Measurements from ENCODE around the gene FEZF1.

DNA sequence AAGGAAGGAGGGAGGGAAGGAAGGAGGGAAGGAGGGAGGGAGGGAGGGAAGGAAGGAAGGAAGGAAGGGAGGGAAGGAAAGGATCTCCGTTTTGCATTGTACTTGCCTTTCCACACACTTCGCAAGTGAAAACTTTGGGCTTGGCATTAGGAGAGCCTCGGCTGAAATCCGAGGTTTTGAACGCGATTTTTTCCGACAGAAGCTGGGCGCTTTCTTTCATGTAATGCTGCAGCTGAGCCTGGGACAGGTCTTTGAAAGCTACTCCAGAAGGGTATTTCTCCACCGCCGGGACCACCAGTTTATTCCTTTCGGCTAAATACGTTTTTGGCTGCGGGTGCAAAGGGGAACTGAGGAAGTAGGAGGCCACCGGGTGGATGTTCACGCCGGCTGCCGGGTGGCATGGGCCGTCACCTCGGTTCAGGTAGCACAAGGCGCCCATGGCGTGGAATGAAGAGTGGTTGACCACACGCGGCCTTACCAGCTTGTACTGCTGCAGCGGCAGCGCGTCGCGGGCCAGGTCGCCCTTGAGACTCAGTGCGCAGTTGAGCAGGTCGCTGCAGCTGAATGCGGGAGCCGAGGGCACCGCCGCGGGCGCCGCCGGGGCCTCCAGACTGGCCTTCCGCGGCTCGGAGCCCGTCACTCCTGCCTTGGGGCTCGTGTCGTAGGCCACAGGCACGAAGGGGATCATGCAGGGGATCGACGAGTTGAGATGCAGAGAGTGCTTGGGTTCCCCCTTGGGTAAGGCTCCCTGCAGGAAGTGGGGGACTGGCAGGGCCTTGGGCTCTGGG lies 825 bp downstream of the FEZF1 start:
- no peak for TF ChIP-seq EZH2 (conservative IDR thresholded peaks at IDR 0.05; ENCODE audit: low read depth, low read length)
- no peak for TF ChIP-seq ZNF768 (CRISPR knock-in tag; IDR thresholded peaks at IDR 0.05)
- TF ChIP-seq FOXM1 (CRISPR knock-in tag; IDR thresholded peaks at IDR 0.05), result no peak
- TF ChIP-seq, protein P1, sequence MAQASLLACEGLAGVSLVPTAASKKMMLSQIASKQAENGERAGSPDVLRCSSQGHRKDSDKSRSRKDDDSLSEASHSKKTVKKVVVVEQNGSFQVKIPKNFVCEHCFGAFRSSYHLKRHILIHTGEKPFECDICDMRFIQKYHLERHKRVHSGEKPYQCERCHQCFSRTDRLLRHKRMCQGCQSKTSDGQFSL (CRISPR knock-in tag; IDR thresholded peaks at IDR 0.05), result no peak
- TF ChIP-seq, protein P2, sequence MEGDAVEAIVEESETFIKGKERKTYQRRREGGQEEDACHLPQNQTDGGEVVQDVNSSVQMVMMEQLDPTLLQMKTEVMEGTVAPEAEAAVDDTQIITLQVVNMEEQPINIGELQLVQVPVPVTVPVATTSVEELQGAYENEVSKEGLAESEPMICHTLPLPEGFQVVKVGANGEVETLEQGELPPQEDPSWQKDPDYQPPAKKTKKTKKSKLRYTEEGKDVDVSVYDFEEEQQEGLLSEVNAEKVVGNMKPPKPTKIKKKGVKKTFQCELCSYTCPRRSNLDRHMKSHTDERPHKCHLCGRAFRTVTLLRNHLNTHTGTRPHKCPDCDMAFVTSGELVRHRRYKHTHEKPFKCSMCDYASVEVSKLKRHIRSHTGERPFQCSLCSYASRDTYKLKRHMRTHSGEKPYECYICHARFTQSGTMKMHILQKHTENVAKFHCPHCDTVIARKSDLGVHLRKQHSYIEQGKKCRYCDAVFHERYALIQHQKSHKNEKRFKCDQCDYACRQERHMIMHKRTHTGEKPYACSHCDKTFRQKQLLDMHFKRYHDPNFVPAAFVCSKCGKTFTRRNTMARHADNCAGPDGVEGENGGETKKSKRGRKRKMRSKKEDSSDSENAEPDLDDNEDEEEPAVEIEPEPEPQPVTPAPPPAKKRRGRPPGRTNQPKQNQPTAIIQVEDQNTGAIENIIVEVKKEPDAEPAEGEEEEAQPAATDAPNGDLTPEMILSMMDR (CRISPR knock-in tag; IDR thresholded peaks at IDR 0.05), result no peak
- no peak for TF ChIP-seq POLR2A (IDR thresholded peaks at IDR 0.05; ENCODE audit: insufficient read depth in 1 of 2, low read depth in 2 of 2, low read length in 2 of 2)
- no peak for TF ChIP-seq EP300 (IDR thresholded peaks at IDR 0.05; ENCODE audit: low read depth in 2 of 2, low read length in 2 of 2)
- no peak for TF ChIP-seq EP300 (CRISPR knock-in tag; IDR thresholded peaks at IDR 0.05; ENCODE audit: borderline replicate concordance)
- TF ChIP-seq, protein P3, sequence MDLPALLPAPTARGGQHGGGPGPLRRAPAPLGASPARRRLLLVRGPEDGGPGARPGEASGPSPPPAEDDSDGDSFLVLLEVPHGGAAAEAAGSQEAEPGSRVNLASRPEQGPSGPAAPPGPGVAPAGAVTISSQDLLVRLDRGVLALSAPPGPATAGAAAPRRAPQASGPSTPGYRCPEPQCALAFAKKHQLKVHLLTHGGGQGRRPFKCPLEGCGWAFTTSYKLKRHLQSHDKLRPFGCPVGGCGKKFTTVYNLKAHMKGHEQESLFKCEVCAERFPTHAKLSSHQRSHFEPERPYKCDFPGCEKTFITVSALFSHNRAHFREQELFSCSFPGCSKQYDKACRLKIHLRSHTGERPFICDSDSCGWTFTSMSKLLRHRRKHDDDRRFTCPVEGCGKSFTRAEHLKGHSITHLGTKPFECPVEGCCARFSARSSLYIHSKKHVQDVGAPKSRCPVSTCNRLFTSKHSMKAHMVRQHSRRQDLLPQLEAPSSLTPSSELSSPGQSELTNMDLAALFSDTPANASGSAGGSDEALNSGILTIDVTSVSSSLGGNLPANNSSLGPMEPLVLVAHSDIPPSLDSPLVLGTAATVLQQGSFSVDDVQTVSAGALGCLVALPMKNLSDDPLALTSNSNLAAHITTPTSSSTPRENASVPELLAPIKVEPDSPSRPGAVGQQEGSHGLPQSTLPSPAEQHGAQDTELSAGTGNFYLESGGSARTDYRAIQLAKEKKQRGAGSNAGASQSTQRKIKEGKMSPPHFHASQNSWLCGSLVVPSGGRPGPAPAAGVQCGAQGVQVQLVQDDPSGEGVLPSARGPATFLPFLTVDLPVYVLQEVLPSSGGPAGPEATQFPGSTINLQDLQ (CRISPR knock-in tag; IDR thresholded peaks at IDR 0.05), result no peak
- TF ChIP-seq ZNF251 (CRISPR knock-in tag; IDR thresholded peaks at IDR 0.05), result no peak

All from HepG2 (cell line).